ENCODE data around the gene SETMAR.

Gene SETMAR

DNA sequence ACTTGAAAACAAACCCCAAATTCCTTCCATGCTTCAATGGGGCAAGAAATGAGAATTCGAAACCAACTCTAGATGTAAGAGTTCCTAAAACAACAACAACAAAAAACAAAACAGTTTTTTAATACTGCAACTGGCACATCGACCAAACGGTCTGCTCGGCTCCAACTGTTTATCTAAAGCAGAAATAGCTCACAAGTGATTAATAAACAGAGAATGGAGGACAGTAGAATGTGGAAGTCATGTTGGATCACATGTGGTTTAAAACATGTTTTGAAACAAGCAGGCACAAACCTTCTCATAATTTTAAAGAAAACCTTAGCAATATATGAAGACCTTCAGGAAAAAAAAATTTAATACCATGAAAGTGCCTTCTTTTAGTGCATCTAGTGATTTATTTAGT lies 55.1 kb downstream of the SETMAR start:
- Histone ChIP-seq H3K4me3 (ENCODE audit: low read depth in 1 of 2, low read length in 2 of 2) (no peak overlapping the region), H4K20me1 (ENCODE audit: insufficient read depth, low read length) (no peaks in the 10 kb centered on the region), H3K27ac (ENCODE audit: low read length) (no peak overlapping the region), H3K9me3 (ENCODE audit: insufficient read depth, low read length, severe bottlenecking) (no peaks in the 10 kb centered on the region), H3K27me3 (ENCODE audit: insufficient read depth, low read length, poor library complexity) (no peaks in the 10 kb centered on the region), H3K36me3 (ENCODE audit: insufficient read depth, low read length) (no peaks in the 10 kb centered on the region; the same call in 1 of the 2 replicates), H3K4me2 (ENCODE audit: insufficient read depth, low read length) (no peak overlapping the region), H3K9ac (ENCODE audit: low read depth, low read length) (no peak overlapping the region), H3K79me2 (ENCODE audit: insufficient read depth, low read length) (no peaks in the 10 kb centered on the region), H2AFZ (ENCODE audit: low read depth, low read length) (no peak overlapping the region), H3K4me1 (ENCODE audit: insufficient read depth, low read length) (no peaks in the 10 kb centered on the region)
- DNase-seq (no peak), ATAC-seq (ENCODE audit: insufficient read depth, low read depth) (no peak)
- TF ChIP-seq EZH2 (IDR thresholded peaks at IDR 0.05; ENCODE audit: borderline replicate concordance, low read depth, low read length, severe bottlenecking) = no peak
- TF ChIP-seq, protein P1, sequence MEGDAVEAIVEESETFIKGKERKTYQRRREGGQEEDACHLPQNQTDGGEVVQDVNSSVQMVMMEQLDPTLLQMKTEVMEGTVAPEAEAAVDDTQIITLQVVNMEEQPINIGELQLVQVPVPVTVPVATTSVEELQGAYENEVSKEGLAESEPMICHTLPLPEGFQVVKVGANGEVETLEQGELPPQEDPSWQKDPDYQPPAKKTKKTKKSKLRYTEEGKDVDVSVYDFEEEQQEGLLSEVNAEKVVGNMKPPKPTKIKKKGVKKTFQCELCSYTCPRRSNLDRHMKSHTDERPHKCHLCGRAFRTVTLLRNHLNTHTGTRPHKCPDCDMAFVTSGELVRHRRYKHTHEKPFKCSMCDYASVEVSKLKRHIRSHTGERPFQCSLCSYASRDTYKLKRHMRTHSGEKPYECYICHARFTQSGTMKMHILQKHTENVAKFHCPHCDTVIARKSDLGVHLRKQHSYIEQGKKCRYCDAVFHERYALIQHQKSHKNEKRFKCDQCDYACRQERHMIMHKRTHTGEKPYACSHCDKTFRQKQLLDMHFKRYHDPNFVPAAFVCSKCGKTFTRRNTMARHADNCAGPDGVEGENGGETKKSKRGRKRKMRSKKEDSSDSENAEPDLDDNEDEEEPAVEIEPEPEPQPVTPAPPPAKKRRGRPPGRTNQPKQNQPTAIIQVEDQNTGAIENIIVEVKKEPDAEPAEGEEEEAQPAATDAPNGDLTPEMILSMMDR (IDR thresholded peaks at IDR 0.05; ENCODE audit: borderline replicate concordance, extremely low read depth, low read length, poor library complexity, severe bottlenecking) = no peak

DNA sequence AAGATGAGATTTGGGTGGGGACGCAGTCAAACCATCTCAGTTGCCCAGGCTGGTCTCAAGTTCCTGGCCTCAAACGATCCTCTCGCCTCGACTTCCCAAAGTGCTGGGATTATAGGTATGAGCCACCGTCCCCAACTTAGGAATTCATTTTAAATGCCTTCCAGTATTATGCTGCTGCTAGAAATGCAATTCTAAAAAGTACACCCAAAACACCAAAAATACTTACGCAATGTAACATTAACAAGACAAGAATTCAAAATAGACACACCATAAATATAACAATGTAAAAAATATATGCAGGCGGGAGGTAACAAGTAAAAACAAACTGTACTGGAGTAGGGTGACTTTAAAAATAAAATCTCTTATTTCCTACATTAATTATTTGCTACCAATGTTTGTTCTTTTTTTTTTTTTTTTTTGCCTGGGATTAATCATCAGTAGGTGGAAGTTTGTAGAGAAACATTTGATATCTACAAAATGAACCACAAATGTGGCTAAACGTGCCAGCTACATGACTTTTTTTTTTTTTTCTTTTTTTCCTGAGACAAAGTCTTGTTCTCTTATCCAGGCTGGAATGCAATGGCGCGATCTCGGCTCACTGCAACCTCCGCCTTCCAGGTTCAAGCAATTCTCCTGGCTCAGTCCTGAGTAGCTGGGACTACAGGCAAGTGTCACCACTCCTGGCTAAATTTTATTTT lies 56.8 kb downstream of the SETMAR start:
- TF ChIP-seq EZH2 (IDR thresholded peaks at IDR 0.05; ENCODE audit: borderline replicate concordance, low read depth, low read length, severe bottlenecking) = no peak
- TF ChIP-seq, protein P1 (IDR thresholded peaks at IDR 0.05; ENCODE audit: borderline replicate concordance, extremely low read depth, low read length, poor library complexity, severe bottlenecking) = no peak
- no peaks in the 10 kb centered on the region for H3K79me2 ChIP-seq (ENCODE audit: insufficient read depth, low read length)

DNA sequence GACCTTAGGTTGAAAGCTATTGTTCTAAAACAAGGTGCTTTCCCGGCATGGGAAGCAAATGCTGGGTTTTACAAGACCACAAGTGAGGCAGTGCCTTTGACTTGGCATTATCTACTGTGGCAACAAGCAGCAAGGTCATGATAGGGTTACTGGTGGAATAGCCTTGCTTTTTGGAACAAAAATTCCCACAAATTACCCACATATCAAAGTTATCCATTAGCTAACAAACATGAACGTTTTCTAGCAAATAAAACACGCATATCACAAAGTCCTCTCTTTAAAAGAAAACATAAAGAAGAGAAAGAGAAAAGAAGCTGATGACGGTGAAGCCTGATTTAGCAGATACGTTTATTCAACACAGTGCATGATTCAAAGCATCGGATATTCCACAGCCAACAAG lies 57.6 kb downstream of the SETMAR start:
- Histone ChIP-seq H3K4me1 (ENCODE audit: insufficient read depth, low read length) (no peaks in the 10 kb centered on the region), H4K20me1 (ENCODE audit: insufficient read depth, low read length) (no peaks in the 10 kb centered on the region), H3K9ac (ENCODE audit: low read depth, low read length) (no peak overlapping the region), H3K9me3 (ENCODE audit: insufficient read depth, low read length, severe bottlenecking) (no peaks in the 10 kb centered on the region), H3K27ac (ENCODE audit: low read length) (no peak overlapping the region), H3K4me3 (ENCODE audit: low read depth in 1 of 2, low read length in 2 of 2) (no peak overlapping the region), H3K27me3 (ENCODE audit: insufficient read depth, low read length, poor library complexity) (no peaks in the 10 kb centered on the region), H3K79me2 (ENCODE audit: insufficient read depth, low read length) (no peaks in the 10 kb centered on the region), H3K4me2 (ENCODE audit: insufficient read depth, low read length) (no peak overlapping the region), H2AFZ (ENCODE audit: low read depth, low read length) (no peak overlapping the region), H3K36me3 (ENCODE audit: insufficient read depth, low read length) (no peaks in the 10 kb centered on the region; the same call in 1 of the 2 replicates)
- ATAC-seq (ENCODE audit: insufficient read depth, low read depth) (no peak), DNase-seq (no peak)
- TF ChIP-seq, protein P1 (IDR thresholded peaks at IDR 0.05; ENCODE audit: borderline replicate concordance, extremely low read depth, low read length, poor library complexity, severe bottlenecking) = no peak
- TF ChIP-seq EZH2 (IDR thresholded peaks at IDR 0.05; ENCODE audit: borderline replicate concordance, low read depth, low read length, severe bottlenecking) = no peak

More for the DNA sequence above, 56.8 kb downstream of the SETMAR start:
- H2AFZ ChIP-seq (ENCODE audit: low read depth, low read length) = no peak overlapping the region
- DNase-seq (no peak), ATAC-seq (ENCODE audit: insufficient read depth, low read depth) (no peak)
- no peaks in the 10 kb centered on the region; the same call in 1 of the 2 replicates for H3K36me3 ChIP-seq (ENCODE audit: insufficient read depth, low read length)
- H3K9ac ChIP-seq (ENCODE audit: low read depth, low read length) = no peak overlapping the region
- H3K27me3 ChIP-seq (ENCODE audit: insufficient read depth, low read length, poor library complexity) = no peaks in the 10 kb centered on the region
- H4K20me1 ChIP-seq (ENCODE audit: insufficient read depth, low read length) = no peaks in the 10 kb centered on the region
- no peak overlapping the region for H3K27ac ChIP-seq (ENCODE audit: low read length)
- H3K9me3 ChIP-seq (ENCODE audit: insufficient read depth, low read length, severe bottlenecking) = no peaks in the 10 kb centered on the region
- no peaks in the 10 kb centered on the region for H3K4me1 ChIP-seq (ENCODE audit: insufficient read depth, low read length)
- no peak overlapping the region for H3K4me2 ChIP-seq (ENCODE audit: insufficient read depth, low read length)
- H3K4me3 ChIP-seq (ENCODE audit: low read depth in 1 of 2, low read length in 2 of 2) = no peak overlapping the region

All from DND-41 (cell line).